ENCODE data around the gene FAM227A.

DNA sequence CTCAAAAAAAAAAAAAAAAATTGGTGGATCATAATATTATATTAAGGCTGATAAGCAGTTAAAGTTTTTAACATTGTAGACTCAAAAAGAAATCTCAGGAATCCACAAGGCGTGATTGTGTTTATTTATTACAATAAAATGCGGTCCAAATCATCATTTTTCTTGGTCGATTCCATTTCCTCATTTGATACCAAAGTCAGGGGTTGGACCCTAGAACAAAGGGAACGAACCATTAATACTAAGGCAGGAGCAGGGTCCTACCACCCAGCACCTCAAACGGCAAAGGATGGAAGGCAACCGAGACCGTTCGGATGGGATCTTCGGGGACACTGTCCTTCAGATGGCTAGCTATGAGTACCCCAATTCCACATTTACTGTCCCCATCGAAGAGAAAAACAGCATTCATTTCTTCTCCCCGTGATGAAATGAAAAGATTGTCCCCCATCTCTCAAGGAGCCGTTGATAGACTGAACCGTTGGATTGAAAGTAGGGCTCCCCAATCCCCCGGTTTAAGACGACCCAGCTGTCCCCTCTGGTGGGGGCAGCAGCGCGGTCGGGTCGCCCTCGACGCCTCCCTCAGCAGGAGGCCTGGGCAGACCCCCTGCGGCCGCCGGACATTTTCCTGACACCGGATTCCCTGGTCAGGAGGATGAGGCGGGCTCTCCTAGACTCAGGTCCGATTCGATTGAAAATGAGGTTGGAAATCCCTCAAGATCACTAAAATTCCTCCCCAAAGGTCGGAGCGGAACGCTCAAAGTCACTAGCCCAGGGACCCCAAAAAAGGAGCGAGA, 86.8 kb downstream of the FAM227A start:
- TF ChIP-seq, protein P1, sequence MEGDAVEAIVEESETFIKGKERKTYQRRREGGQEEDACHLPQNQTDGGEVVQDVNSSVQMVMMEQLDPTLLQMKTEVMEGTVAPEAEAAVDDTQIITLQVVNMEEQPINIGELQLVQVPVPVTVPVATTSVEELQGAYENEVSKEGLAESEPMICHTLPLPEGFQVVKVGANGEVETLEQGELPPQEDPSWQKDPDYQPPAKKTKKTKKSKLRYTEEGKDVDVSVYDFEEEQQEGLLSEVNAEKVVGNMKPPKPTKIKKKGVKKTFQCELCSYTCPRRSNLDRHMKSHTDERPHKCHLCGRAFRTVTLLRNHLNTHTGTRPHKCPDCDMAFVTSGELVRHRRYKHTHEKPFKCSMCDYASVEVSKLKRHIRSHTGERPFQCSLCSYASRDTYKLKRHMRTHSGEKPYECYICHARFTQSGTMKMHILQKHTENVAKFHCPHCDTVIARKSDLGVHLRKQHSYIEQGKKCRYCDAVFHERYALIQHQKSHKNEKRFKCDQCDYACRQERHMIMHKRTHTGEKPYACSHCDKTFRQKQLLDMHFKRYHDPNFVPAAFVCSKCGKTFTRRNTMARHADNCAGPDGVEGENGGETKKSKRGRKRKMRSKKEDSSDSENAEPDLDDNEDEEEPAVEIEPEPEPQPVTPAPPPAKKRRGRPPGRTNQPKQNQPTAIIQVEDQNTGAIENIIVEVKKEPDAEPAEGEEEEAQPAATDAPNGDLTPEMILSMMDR (conservative IDR thresholded peaks at IDR 0.05; ENCODE audit: low read depth, low read length) = no peak
- TF ChIP-seq RAD21 (IDR thresholded peaks at IDR 0.05; ENCODE audit: low read length) (no peak), POLR2A (IDR thresholded peaks at IDR 0.05; ENCODE audit: low read depth, low read length) (no peak), CEBPB (IDR thresholded peaks at IDR 0.05; ENCODE audit: low read depth, low read length) (no peak), CHD1 (IDR thresholded peaks at IDR 0.05; ENCODE audit: low read depth, low read length) (no peak), BHLHE40 (IDR thresholded peaks at IDR 0.05; ENCODE audit: low read depth, low read length) (no peak)

Data from IMR-90 (cell line).